ENCODE measurements around the gene PLEKHG4B.

DNA sequence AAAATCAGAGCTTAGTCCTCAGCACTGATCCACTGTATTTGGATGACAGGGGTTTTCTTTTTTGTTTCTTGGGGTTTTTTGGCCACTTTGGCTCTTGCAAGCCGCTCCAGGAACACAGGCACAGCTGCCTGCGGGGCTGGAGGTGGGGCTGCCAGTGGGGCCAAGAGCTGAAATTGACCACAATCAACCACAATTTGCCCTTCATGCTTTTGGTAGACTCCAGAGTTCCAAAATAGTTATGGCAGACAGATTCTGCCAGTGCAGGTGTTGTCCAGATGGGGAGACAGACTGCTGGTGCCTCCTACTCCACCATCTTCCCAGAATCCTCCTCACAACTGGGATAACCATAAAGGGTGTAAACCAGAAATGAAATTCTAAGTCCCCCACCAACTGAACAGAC lies 36.5 kb downstream of the PLEKHG4B start:
- TF ChIP-seq, protein P1, sequence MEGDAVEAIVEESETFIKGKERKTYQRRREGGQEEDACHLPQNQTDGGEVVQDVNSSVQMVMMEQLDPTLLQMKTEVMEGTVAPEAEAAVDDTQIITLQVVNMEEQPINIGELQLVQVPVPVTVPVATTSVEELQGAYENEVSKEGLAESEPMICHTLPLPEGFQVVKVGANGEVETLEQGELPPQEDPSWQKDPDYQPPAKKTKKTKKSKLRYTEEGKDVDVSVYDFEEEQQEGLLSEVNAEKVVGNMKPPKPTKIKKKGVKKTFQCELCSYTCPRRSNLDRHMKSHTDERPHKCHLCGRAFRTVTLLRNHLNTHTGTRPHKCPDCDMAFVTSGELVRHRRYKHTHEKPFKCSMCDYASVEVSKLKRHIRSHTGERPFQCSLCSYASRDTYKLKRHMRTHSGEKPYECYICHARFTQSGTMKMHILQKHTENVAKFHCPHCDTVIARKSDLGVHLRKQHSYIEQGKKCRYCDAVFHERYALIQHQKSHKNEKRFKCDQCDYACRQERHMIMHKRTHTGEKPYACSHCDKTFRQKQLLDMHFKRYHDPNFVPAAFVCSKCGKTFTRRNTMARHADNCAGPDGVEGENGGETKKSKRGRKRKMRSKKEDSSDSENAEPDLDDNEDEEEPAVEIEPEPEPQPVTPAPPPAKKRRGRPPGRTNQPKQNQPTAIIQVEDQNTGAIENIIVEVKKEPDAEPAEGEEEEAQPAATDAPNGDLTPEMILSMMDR (IDR thresholded peaks at IDR 0.05 in 8 of 11, conservative IDR thresholded peaks at IDR 0.05 in 3 of 11): no peak
- no peak for TF ChIP-seq POLR2A (IDR thresholded peaks at IDR 0.05)

Data from spleen (tissue), 7 donors.